Testis (tissue), 2 donors: Measurements from ENCODE around the gene KCTD5.
"Not testable (repeated sequence)": the region's sequence is repeated elsewhere in the genome, so short reads cannot be mapped to it uniquely, and the experiment has no call there.

Experiments used
- CTCF ChIP-seq, 3 experiments: fragments of 450-650 bp in 2 of 3; fragments of 200-600 bp in 1 of 3; sonication (generic) in 1 of 3; IDR thresholded peaks; one replicate each; pipeline ENCODE4 v1.5.1; 2016 to 2019; ENCODE audit warnings: antibody characterized with exemption in 3 of 3, mild to moderate bottlenecking in 2 of 3, moderate library complexity in 1 of 3
- POLR2A ChIP-seq: fragments of 450-650 bp; IDR thresholded peaks from one replicate; pipeline ENCODE4 v1.6.1; 2017; ENCODE audit warnings: antibody characterized with exemption, mild to moderate bottlenecking, moderate library complexity

- not testable (repeated sequence) for TF ChIP-seq CTCF (IDR thresholded peaks at IDR 0.05); POLR2A
Measured at GRCh38 chr16:2657803-2658202, 24.5 kb upstream of the KCTD5 start.
